Vagina (tissue), 2 donors: ENCODE results near the gene CRYGS. TPM values are rescaled to one million over a fixed set of nuclear protein-coding genes. Genes with fewer than 3 reads are reported as not detected.

Source experiments
- DNase-seq, 2 donors: peaks; one replicate each; pipeline ENCODE4 v3.0.0-alpha.2; 2017; ENCODE audit errors: extremely low spot score in 2 of 2
- H3K27ac ChIP-seq: fragments of 200-600 bp; sonication (generic); one replicate; pipeline ENCODE4 v1.5.1; 2019
- H3K27me3 ChIP-seq: fragments of 200-600 bp; sonication (generic); one replicate; pipeline ENCODE4 v1.5.1; 2019
- H3K36me3 ChIP-seq, 2 donors: fragments of 200-600 bp; sonication (generic); one replicate each; pipeline ENCODE4 v1.5.1; 2017 to 2019
- H3K4me1 ChIP-seq: fragments of 200-600 bp; sonication (generic); one replicate; pipeline ENCODE4 v1.5.1; 2019
- H3K4me3 ChIP-seq, 2 donors: fragments of 200-600 bp; sonication (generic); 1 replicate in 1 of 2; 2 replicates in 1 of 2; pipeline ENCODE4 v1.5.1; 2016 to 2019
- H3K9me3 ChIP-seq: fragments of 200-600 bp; sonication (generic); one replicate; pipeline ENCODE4 v1.5.1; 2019
- POLR2A ChIP-seq, 2 donors: fragments of 450-650 bp; IDR thresholded peaks; one replicate each; pipeline ENCODE4 v1.6.1; 2017; ENCODE audit warnings: antibody characterized with exemption in 2 of 2, mild to moderate bottlenecking in 2 of 2, moderate library complexity in 2 of 2
- POLR2AphosphoS5 ChIP-seq, 2 donors: sonication (generic); formaldehyde crosslinking; IDR thresholded peaks; one replicate each; pipeline ENCODE4 v1.9.0; 2017; ENCODE audit warnings: antibody characterized with exemption in 2 of 2, mild to moderate bottlenecking in 2 of 2, low read depth in 1 of 2; ENCODE audit not compliant: insufficient read depth in 1 of 2
- intact Hi-C: fragments of 100-400 bp; cut with DNase I; formaldehyde crosslinking; loops from one replicate; pipeline ENCODE4 v1.15.1; 2023
- total RNA-seq: library from RNA; depleted of rRNA; stranded (reverse); fragments of >200 nt; gene quantifications from one replicate; pipeline ENCODE4 v1.2.3, GENCODE V29; 2016
- TF ChIP-seq, protein P1 (sequence below), 3 experiments: fragments of 450-650 bp in 2 of 3; fragments of 200-600 bp in 1 of 3; sonication (generic) in 1 of 3; IDR thresholded peaks; one replicate each; pipeline ENCODE4 v1.5.1; 2017 to 2019; ENCODE audit warnings: antibody characterized with exemption in 3 of 3, mild to moderate bottlenecking in 2 of 3, moderate library complexity in 2 of 3

The CRYGS gene
- not detected for total RNA-seq

DNA sequence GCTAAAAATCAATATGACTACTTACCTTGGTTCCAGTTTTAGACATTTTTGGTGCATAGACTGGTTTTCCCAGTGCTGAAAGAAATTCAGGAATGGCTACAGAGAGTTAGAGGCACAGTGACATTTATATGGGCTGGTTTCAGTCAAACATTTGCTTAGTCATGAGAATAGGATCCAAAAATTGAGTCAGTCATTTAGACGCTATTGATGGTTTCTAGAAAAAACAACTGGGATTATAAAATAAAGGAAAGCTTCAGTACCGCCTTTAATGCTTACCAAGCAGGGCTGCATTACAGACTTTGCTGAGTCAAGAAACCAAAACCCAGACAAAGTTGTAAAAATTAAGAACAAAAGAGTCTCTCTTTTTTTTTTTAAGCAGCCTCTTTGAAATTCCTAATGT is at the start of gene CRYGS:
CRYGS (minus strand) TSS at position 100 of the 400 bp plus-strand sequence; CDS start at position 46, 54 bp downstream.
- no peak within 1 kb of the TSS for H3K27ac ChIP-seq
- no peak for DNase-seq
- TF ChIP-seq POLR2A (IDR thresholded peaks at IDR 0.05) = no peak
- intact Hi-C loops = loop anchor here (5.0 kb wide), 1 partner anchor 557 kb away; no protein-coding TSS in a partner anchor
- no peaks in the 10 kb centered on the region for H3K27me3 ChIP-seq
- H3K9me3 ChIP-seq = no peaks in the 10 kb centered on the region
- peaks cover 0 to 8% of the 10 kb centered on the region in 2 donors for H3K36me3 ChIP-seq
- H3K4me1 ChIP-seq = no peaks in the 10 kb centered on the region
- no peak within 1 kb of the TSS for H3K4me3 ChIP-seq

DNA sequence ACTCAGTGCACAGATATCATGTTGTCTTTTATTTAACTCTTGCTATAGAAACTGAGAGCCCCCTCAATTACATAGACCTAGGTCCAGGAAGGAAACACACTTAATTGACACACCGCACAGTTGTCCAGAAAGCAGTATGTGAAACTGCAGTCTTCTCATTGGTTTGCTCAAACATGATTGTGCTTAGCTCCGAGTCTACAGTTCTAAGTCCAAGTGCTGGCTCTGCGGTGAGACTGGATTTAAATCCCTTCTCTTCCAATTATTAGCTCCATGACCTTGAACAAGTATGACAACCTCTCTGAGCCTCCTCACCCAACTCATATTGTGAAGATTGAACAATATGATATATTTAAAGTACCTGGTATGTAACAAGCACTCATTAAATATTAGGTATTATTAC is 49.7 kb upstream of the CRYGS start:
- Histone ChIP-seq H3K36me3 (no peaks in the 10 kb centered on the region), H3K4me1 (no peaks in the 10 kb centered on the region), H3K27me3 (no peaks in the 10 kb centered on the region), H3K9me3 (no peaks in the 10 kb centered on the region), H3K4me3 (no peak overlapping the region), H3K27ac (no peak overlapping the region)
- DNase-seq = no peak
- intact Hi-C loops = no loop called here
- no peak for TF ChIP-seq POLR2AphosphoS5 (IDR thresholded peaks at IDR 0.05; ENCODE audit: insufficient read depth in 1 of 2, low read depth in 1 of 2)
- TF ChIP-seq, protein P1, sequence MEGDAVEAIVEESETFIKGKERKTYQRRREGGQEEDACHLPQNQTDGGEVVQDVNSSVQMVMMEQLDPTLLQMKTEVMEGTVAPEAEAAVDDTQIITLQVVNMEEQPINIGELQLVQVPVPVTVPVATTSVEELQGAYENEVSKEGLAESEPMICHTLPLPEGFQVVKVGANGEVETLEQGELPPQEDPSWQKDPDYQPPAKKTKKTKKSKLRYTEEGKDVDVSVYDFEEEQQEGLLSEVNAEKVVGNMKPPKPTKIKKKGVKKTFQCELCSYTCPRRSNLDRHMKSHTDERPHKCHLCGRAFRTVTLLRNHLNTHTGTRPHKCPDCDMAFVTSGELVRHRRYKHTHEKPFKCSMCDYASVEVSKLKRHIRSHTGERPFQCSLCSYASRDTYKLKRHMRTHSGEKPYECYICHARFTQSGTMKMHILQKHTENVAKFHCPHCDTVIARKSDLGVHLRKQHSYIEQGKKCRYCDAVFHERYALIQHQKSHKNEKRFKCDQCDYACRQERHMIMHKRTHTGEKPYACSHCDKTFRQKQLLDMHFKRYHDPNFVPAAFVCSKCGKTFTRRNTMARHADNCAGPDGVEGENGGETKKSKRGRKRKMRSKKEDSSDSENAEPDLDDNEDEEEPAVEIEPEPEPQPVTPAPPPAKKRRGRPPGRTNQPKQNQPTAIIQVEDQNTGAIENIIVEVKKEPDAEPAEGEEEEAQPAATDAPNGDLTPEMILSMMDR (IDR thresholded peaks at IDR 0.05) = no peak
- TF ChIP-seq POLR2A (IDR thresholded peaks at IDR 0.05) = no peak

DNA sequence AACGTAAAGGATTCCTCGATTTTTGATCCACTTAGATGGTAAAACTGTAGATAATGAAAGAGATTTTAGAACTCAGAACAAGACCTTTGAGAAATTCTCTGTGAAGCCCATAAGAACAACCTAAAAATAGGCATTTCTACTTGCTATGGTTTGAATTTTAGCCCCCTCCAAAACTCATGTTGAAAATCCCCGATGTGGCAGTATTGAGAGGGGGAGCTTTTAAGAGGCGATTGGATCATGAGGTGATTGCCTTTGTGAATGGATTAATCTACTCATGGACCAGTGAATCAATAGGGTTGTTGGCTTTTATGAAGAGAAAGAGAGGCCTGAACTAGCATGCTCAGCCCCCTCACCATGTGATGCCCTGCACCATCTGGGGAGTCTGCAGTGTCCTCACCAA is 48.5 kb upstream of the CRYGS start:
- no peak for DNase-seq
- TF ChIP-seq, protein P1 (IDR thresholded peaks at IDR 0.05) = no peak
- TF ChIP-seq POLR2AphosphoS5 (IDR thresholded peaks at IDR 0.05; ENCODE audit: insufficient read depth in 1 of 2, low read depth in 1 of 2) (no peak), POLR2A (IDR thresholded peaks at IDR 0.05) (no peak)
- no peak overlapping the region for H3K27ac ChIP-seq

DNA sequence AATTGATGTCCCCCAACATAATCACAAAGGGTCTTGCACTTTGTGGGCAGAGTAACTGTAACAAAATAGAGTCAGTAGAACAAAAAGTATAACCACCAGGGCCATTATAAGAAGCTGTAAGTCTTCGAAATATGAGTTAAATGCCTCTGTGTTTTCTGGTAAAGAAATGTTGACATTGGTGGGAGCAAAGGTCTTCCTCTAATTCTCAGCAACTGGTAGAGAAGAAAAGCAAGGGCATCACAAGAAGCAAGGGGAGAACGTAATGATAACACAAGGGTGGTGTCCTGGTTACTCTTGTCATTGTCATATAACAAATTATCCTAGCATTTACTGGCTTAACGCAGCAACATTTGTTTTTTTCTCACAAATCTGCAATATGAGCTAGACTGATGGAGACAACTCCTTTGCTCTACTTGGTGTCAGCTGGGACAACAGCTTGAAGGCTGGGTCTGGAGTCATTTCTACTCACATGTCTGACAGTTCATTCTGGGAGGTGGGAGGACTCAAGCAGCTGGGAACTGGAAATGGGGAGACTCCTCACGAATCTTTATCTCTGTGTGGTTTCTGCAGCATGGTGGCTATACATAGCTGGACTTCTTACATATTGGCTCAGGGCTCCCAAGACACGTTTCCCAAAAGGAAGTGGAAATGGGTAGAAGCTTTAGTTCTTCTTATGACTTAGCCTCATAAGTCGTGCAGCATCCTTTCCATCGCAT is 46.6 kb upstream of the CRYGS start:
- Histone ChIP-seq H3K27me3 (no peaks in the 10 kb centered on the region), H3K27ac (no peak overlapping the region), H3K4me3 (no peak overlapping the region), H3K36me3 (peaks cover 0 to 5% of the 10 kb centered on the region in 2 donors), H3K4me1 (no peaks in the 10 kb centered on the region), H3K9me3 (no peaks in the 10 kb centered on the region)
- DNase-seq = no peak
- intact Hi-C loops = no loop called here
- TF ChIP-seq POLR2A (IDR thresholded peaks at IDR 0.05) (no peak), POLR2AphosphoS5 (IDR thresholded peaks at IDR 0.05; ENCODE audit: insufficient read depth in 1 of 2, low read depth in 1 of 2) (no peak)
- TF ChIP-seq, protein P1 (IDR thresholded peaks at IDR 0.05) = no peak

More for the DNA sequence above, 48.5 kb upstream of the CRYGS start:
- Histone ChIP-seq H3K27me3 (no peaks in the 10 kb centered on the region), H3K4me1 (no peaks in the 10 kb centered on the region), H3K4me3 (no peak overlapping the region), H3K36me3 (no peaks in the 10 kb centered on the region), H3K9me3 (no peaks in the 10 kb centered on the region)
- intact Hi-C loops = no loop called here

DNA sequence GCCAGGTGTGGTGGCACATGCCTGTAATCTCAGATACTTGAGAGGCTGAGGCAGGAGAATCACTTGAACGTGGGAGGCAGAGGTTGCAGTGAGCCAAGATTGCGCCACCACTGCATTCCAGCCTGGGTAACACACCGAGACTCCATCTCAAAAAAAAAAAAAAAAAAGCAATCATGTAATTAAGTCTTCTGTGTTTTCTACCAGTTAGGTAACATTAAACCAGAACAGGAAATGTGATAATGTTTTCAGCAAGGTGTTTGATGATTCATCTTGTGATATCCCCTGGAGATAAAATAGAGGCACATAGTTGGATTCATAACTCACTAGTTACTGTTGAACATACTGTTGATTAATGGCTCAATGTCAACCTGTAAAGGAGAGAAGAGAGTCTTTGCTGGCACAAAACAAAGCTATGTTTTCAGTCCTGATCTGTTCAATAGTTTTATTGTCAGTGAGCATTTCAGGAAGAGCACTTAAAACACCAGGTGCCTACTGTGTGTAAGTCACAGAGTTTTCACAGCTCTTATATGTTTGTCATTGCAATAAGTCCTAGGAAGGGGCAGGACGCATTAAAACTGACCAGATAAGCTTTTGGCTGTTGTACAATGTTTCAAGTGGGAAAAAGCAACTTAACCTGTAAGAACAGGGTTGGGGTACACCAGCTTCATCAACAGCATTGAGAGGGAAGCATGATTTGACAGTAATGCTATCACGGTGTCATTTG is 45.8 kb upstream of the CRYGS start:
- peaks cover 0 to 13% of the 10 kb centered on the region in 2 donors for H3K36me3 ChIP-seq
- no peak overlapping the region for H3K4me3 ChIP-seq
- no peaks in the 10 kb centered on the region for H3K27me3 ChIP-seq
- no peak for DNase-seq
- TF ChIP-seq POLR2AphosphoS5 (IDR thresholded peaks at IDR 0.05; ENCODE audit: insufficient read depth in 1 of 2, low read depth in 1 of 2) (no peak), POLR2A (IDR thresholded peaks at IDR 0.05) (no peak)
- TF ChIP-seq, protein P1 (IDR thresholded peaks at IDR 0.05) = no peak
- intact Hi-C loops = no loop called here
- no peak overlapping the region for H3K27ac ChIP-seq
- H3K9me3 ChIP-seq = no peaks in the 10 kb centered on the region
- no peaks in the 10 kb centered on the region for H3K4me1 ChIP-seq
